ENCODE results near the gene MARCHF10.

MARCHF10 gene

GRCh38 chr17:62674363-62674739 is 133.8 kb downstream of the MARCHF10 start:
- no peak for DNase-seq

GRCh38 chr17:62673614-62674362 is 134.3 kb downstream of the MARCHF10 start:
- DNase-seq, result no peak

- no peak for DNase-seq
These were observed 135.2 kb downstream of the MARCHF10 start for GRCh38 chr17:62672957-62673356.

GRCh38 chr17:62671553-62671952 is 136.6 kb downstream of the MARCHF10 start:
- DNase-seq, result no peak

- DNase-seq, result no peak
These were observed 137.8 kb downstream of the MARCHF10 start for GRCh38 chr17:62670202-62670821.

GRCh38 chr17:62668091-62668804 is 139.9 kb downstream of the MARCHF10 start:
- no peak for DNase-seq

- no peak for DNase-seq
These were observed 141.1 kb downstream of the MARCHF10 start for GRCh38 chr17:62666801-62667591.

GRCh38 chr17:62666061-62666800 is 141.9 kb downstream of the MARCHF10 start:
- DNase-seq, result no peak

GRCh38 chr17:62665599-62665998 is 142.5 kb downstream of the MARCHF10 start:
- DNase-seq, result no peak

- no peak for DNase-seq
These were observed 143.6 kb downstream of the MARCHF10 start for GRCh38 chr17:62664336-62665120.

- no peak for DNase-seq
These were observed 144.8 kb downstream of the MARCHF10 start for GRCh38 chr17:62663304-62663703.

GRCh38 chr17:62662855-62663254 is 145.3 kb downstream of the MARCHF10 start:
- DNase-seq, result no peak

- no peak for DNase-seq
These were observed 146.8 kb downstream of the MARCHF10 start for GRCh38 chr17:62661337-62661736.

- DNase-seq, result no peak
These were observed 147.4 kb downstream of the MARCHF10 start for GRCh38 chr17:62660629-62661118.

- DNase-seq, result no peak
These were observed 149.8 kb downstream of the MARCHF10 start for GRCh38 chr17:62658136-62658920.

GRCh38 chr17:62657690-62658089 is 150.4 kb downstream of the MARCHF10 start:
- no peak for DNase-seq

GRCh38 chr17:62657145-62657665 is 150.9 kb downstream of the MARCHF10 start:
- no peak for DNase-seq

GRCh38 chr17:62656446-62656845 is 151.7 kb downstream of the MARCHF10 start:
- no peak for DNase-seq

- DNase-seq, result no peak
These were observed 152.5 kb downstream of the MARCHF10 start for GRCh38 chr17:62655656-62656055.
